A549 treated with DMSO at 1 μM for 4 hours (cell line): ENCODE data around the gene FXN. TPM values are rescaled to one million over a fixed set of nuclear protein-coding genes. Genes with fewer than 3 reads are reported as not detected.

Source experiments
- total RNA-seq: library from RNA; stranded (reverse); fragments of 200-300 nt; extraction: Qiagen RNA extraction; gene quantifications from 5 replicates; pipeline ENCODE4 v1.2.3, GENCODE V29; 2022; ENCODE audit warnings: low read depth

The FXN gene
- total RNA-seq = 22.9 to 30.5 TPM (median 28.6 TPM) in 5 replicates

GRCh38 chr9:69035438-69036308 is at the start of gene FXN:
FXN (plus strand) TSS chr9:69035752; CDS start chr9:69035783, 31 bp downstream.

GRCh38 chr9:69014013-69014412 is 21.5 kb upstream of the FXN start, which contains the start of gene PRKACG:
PRKACG (minus strand) TSS chr9:69014113; CDS start chr9:69014092, 21 bp downstream.

Other genes with a start within 250 kb of the FXN start
- not detected in 5 replicates for gene PRKACG, start 21.6 kb upstream of the FXN start, total RNA-seq
- gene TJP2, start 138.5 kb downstream of the FXN start, total RNA-seq = 4.7 to 6.0 TPM (median 5.0 TPM) in 5 replicates